Measurements from ENCODE around the gene FBXW8.

Gene FBXW8

DNA sequence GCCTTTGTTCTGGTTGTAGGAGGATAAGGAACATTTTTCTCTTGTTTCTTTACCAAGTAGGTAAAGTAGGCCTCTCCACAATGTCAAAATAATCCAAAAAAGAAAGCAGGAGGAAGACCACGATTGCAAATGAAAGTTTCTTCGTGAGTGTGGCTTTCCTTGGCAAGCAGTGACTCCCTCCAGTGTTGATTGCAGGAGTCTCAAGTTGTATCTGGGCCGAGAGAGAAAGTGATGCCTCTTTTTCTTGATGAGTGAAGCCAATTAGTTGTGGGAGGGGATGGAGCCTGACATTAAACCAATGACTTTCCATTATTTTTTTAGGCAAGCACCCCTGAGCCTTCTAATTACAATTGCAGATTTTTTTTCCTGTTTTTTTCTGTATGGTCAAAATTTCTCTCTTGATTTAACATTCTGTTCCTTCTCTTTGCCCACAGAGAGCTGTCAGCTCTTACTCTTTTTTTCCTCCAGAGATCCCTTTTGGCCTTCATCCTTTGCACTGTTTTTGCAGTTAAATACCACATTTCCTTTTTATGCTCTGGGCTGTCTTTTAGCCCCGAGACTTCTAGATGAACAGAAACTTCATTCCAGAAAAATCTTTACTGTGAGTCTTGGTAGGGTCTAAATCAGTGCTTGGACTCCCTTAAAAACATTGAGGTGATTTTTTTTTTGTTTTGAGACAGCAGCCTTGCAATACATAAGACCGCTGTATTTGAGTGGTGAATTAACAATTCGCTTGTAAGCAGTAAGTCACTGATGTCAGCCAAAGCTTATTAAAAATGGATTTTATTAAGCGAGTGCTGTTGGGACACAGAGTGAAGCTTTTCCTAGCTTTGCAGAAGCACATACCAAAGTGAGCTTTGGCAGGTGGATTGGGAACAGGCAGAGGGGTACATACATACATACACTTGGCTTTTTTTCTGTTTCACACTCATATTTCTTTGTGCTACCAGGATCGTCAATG is 15.8 kb downstream of the FBXW8 start:
- no peak for DNase-seq

DNA sequence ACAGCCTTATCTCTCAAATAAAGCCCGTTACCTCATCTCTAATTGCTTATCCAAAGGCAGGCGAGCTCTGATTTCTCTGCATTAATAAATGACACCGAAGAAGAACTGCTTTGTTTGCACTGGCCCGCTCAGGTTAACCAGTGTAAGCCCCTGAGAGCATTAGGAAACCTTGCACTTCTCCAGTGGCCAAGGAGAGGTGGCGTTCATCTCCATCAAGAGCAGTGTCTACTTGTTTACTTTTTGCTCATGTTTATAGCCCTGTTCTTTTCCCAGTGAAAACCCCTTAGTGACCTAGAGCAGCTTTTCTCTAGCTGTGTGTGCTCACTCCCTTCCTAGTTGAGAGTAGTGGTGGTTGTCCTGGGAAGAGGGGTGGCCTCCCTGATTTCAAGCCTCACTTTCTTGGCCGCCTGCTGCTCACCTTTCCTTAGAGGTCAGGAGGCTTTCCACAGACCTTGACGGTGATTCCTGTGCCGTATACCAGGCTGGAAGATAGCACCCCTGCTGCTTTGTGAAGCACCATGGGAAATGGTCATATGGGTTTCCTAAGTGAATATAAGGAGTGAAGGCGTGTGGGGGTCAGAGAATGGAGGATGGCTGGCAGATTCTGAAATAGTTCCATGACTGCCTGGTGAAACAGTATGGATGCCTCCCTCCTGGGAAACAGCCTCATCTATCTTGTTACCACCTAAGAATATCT is 16.6 kb downstream of the FBXW8 start:
- no peak for DNase-seq

DNA sequence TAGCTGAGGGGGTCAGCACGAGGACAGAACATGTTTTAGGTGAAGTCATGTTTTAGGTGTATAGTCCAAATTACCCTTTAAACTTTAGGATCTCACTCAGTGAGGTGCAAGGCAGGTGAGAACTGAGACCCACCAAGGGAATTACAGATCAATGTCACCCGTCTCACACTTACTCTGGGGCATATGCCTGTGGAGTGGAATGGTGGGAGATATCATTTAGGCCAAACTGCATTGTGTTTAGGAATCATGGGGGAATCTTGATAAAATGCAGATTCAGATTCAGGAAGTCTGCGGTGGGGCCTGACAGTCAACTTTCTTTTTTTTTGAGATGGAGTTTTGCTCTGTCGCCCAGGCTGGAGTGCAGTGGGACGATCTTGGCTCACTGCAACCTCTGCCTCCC is 17.8 kb downstream of the FBXW8 start:
- no peak for DNase-seq

DNA sequence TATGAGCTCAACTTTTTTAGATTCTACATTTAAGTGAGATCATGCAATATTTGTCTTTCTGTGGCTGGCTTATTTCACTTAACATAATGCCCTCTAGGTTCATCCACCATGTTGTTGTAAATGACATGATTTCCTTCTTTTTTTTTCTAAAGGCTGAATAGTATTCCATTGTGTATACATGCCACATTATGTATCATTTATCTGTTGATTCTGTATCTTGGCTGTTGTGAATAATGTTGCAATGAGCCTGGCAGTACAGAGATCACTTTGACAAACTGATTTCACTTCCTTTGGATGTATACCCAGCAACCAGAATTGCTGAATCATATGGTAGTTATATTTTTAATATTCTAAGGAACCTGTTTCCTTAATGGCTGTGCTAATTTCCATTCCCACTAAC is 19.1 kb downstream of the FBXW8 start:
- DNase-seq, result no peak

DNA sequence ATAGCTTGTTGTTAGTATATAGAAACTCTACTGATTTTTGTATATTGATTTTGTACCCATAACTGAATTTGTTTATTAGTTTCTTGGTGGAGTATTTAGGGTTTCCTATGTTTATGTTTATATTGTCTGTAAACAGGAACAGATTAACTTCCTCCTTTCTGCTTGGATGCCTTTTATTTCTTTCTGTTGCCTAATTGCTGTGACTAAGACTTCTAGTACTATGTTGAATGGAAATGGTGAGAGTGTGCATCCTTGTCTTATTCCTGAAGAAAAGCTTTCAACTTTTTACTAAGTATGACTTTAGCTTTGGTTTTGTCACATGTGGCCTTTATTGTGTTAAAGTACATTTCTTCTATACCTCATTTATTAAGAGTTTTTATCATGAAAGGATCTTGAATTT is 20.9 kb downstream of the FBXW8 start:
- DNase-seq, result no peak

DNA sequence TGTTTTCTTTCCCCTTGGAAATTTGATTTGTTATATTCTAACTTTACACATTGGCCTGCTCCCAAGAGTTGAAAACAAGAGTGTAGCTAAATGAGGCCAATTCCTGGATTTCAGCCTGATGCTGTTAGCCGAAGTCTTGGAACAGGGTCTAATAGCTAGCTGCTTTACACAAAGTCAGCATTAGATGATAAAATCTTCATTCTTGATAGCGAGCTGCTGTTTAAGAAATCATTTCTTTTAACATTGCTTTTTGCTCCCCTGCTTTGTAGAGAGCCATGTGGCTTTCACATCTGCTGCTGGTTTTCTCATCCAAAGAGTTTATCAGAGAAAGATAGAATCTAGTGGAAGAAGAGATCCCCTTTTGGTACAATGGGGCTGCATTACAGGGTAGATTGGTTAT is 22.3 kb downstream of the FBXW8 start:
- DNase-seq, result no peak

DNA sequence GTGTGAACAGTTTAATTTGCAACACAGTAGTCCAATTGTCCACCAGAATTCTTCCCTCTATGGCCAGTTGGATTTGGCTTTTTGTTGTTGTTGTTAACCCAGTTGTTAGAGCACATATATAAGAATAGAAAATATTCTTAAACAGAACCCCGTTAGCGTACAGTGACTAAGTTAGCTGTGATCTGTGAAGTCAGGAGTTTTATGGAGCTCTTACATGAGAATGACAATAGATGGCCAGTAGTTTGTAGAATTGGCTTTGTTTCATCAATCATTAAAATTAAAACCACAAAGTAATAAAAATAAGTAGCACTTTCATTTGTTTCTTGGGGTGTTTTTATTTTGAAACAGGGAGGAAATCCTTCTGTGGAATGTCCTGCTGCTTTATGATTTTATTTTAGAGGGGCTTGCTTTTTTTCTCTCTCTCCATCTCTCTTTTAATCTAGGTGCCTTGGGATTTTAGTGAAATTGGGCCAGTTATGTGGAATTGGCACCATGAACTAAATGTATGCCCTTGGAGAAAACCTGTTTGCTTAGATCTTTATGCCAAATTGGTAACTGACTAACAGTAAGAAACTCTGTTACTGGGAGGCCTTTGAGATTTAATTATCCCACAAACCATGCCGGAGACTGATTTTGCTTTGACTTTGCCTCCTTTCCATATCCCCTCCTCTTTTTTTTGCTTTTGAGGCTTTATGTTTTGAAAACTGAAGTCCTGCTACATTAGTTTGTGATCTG is 22.9 kb downstream of the FBXW8 start:
- no peak for DNase-seq

DNA sequence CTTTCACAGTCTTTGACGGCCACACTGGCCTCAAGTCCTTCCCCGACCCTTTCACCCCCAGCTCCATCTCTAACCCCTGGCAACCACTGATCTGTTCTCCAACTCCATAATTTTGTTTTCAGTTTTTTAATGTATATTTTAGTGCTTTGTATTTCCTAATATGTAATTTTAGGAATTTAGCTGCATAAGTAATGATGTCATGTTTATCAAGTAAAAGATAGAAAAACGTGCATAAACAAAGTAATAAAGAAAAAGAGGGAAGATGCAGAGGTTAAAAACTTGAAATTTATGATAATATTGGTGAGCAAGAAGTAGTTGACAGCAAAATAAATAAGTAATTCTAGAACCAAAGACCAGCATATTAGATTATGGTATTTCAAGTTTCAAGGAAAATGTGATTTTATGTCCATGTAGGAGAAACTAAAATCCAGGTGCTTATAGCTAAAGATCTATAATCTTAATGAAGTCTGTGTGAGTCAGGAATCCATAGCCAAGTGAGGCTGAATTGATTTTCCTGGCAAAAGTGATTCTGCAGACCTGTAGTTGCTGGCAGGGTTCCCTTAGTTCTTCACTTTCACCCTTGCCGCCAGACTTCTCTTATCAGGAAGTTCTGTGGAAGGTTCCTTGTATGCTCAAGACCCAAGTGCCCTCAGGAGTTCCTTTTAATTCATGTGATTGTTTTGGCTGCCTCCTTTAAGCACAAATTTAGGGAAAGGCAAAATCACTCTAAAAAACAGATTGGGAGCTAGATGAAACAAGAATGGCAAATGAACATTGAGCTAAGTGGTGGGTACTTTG is 24.4 kb downstream of the FBXW8 start:
- no peak for DNase-seq

DNA sequence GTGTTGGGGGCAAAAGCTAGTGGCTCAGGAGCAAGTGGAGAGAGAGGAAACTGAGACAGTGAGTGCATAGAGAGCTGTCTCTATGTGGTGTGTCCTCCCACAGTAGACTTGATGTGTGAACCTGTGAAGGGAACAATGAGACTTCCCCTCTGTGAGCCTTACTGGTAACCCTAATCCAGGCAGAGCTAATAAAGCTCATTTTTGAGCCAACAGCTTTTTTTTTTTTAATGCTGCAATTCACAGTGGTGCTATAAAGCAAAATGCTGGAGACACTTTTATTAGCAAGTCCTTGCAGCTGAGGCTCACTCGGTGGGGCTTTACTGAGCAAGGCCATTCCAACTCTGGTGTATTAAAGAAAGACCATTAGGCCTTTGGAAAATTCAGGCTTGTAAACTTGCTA is 26.9 kb downstream of the FBXW8 start:
- DNase-seq, result no peak

DNA sequence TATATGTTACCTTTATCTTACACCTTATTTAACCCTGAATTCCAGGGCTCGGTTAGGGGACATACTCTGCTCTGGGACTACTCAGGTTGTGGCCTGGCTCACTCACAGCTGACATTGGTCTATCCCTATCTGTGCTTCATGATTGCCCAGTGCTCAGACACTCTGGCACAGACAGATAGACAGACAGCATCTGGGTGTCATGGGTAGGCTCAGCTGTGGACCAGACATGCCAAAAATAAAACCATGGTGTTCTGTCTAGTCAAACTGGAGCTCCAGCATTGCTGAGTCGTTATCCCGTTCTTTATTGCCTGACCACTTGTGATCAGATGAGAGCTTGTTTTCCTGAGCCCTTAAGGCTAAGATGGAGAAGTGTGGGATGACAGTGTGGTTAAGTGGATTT is 29.0 kb downstream of the FBXW8 start:
- no peak for DNase-seq

DNA sequence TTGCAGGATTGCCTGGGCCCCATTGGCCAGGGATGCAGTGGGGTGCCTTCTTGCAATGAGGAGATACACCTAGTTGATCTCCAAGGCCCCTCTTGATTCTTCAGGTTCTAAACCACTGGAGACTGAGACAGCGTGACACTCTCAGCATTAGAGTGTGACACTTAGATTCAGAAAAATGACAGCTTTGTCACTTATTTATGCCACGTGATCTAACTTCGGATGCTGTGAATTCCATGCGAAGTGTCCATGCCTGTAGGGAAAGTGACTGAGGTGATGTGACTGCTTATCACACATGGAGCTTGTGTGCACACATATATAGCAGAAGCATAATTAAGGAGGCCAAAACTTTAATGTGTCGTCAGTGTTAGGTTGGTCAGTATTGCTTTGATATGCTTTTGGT is 30.4 kb downstream of the FBXW8 start:
- DNase-seq, result no peak

DNA sequence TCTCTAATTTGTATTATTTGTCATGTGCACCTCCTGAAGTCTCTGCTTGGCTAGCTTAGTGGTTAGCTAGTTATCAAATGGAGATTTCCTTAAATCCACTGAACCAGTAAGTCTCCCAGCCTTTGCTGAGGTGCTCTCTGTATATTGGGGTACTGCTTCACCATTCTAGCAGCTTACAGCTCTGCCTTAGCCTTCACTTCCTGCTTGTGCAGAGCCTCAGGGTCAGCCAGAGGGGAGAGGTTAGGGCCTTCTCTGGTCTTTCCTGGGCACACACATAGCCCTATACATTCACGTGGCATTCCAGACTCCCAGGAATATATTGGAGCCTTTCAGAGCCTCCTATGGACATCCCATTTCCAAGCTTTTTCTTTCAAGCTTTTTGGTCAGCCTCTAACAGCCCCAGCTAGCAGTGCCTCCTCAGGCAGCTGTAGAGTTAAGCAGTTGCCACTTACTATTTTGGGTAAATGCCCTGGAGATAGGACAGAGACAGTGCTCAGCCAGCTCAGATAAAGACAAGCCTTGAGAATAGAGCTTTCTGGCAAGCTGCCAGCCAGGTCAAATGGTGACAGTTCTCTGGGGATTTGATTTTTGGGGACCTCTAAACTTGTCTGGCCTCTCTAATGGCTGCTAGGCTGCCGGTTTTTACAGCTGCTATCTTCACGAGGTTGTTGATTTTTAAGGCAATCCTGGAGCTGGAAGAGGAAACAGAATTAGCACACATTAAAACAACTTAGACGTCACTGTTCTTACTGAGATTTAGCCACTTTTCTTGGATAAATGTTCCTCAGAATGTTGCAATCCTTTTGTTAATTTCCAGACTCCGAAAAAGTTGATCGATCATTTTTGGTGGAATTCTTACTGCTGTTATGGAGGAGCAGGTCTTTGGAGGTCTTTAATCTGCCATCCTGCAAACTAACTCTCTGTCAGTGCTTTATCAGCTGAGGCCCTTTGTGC is 32.9 kb downstream of the FBXW8 start:
- DNase-seq, result no peak

DNA sequence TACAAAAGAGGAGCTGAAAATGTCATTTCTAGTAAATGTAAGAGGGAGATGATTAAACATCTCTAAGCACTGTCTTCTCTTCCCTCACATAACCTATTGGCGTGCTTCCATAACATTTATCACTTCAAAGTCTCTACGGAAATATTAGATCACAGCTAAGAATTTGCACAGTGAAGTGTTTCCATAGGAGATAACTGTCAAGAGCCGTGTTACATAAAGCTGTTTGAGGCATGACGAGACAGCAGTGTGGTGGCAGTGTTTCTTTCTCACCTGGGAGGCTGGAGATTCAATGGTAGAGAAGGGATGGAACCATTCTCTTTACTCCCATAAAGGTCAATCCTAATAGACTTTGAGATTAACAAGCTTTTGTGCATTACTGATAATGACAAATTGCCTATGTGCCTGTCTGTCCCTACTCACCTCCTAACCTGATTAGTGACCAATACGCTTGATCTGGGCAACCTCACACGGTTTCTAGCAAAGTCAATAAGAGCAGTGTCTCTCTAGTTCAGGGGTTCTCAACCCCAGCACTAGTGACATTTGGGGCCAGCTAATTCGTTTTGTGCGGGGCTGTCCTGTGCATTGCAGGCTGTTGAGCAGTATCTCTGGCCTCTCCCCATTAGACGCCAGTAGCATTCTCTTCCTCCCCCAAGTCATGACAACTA is 35.3 kb downstream of the FBXW8 start:
- no peak for DNase-seq

DNA sequence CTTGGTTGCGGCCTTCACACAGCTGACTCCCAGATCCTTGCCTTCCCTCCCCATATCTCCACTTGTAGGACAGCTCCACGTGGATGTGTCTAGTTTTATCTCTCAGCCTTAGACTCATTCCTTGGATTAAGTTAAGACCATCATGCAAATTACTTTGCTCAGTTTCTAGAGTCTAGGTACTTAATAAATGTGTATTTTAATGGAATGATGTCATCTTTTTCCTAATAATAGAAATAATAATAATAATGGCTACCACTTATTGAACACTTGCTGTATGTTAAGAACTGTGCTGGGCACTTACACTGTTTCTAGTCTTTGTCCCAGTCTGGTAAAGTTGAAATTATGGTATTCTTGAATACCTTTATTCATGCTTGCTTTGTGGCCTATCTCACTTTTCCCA is 37.5 kb downstream of the FBXW8 start:
- DNase-seq, result no peak

DNA sequence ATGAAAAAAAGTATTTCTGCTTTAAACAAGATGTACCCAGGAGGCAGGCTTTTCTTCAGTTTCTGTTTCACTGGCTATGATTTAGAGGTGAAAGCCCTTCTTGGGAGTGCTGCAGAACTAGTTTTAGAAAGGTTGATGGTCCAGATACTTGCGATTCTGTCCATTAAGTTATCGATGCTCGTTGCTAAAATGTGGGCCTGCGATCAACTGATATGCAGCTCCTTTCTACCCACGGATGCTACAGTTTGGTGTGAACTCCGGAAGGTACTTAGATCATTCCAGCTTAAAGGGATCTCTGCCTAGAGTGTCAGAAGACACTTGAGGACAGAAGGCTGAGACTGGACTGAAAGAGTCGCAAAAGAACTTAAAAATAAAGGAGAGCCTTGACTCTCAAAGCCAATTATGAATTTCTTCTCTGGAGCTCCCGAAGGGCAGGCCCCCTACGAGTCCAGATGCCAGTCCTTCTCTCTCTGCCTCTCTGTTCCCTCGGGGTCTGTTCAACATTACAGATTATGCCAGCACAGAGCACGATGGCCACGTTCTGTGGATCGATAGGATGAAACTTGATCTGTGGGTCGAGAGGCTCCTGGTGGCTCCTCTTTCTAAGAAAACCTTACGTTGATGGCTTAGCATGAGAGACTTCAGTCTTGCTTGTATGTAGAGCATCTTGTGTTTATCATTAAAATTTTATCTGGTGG is 40.0 kb downstream of the FBXW8 start:
- DNase-seq, result no peak

DNA sequence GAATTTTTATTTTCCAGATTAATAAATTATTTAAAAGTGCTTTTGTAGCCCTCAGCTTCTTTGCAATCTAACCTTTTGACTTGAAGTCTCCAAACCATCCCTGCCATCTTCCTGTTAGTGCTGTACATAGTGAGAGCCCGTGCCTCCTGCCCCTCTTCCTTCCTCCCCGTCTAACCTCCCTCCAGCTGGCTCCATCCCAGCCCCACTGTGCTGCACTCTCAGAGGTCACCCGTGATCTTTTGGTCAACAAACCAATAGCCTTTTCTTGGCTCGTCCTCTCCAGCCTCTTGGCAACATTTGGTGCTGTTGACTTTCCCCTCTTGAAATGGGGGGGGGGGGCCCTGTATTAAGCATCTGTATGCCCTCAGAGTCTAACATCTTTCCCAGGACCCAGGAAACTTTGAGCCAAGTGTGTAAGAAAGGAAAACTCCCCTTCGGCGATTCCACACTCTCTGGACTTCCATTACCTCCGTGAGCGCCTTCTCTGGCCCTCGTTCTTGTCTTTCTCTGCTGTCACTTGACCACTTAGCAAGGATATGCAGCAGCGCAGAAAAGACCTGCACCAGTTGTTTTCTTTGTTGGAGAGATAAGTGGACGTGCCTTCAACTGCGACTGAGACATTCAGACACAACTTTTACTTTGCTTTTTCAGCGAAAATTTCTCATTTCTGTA is 44.1 kb downstream of the FBXW8 start:
- no peak for DNase-seq

DNA sequence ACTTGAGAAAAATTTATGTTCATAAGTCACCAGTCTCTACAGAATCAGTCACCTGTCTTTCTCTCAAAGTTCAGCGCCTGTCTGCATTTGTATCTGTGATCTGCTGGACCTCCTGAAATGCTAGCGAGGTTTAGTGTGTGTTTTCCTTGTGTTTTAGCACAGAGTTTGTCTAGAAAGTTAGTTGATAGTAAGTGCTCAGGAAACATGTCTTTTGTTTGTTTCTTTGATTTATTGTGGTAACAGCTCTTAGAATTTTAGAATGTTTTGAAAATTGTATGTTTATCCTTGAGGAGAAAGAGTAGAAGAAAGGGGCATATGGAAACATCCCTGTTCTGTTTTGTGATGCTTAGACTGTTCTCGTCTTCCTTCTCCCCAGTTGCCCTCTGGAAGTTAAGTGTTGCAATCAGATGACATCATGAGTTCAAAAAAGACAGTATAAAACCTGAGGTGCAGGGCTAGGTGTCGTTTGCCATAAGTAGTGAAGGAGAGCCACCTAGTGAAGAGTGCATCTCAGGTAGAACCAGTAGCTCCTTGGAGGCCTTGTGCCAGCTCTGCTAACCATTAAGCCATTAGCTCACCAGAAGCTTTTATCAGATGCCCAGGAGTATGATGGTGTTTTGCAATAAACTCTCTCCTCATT is 44.8 kb downstream of the FBXW8 start:
- no peak for DNase-seq

DNA sequence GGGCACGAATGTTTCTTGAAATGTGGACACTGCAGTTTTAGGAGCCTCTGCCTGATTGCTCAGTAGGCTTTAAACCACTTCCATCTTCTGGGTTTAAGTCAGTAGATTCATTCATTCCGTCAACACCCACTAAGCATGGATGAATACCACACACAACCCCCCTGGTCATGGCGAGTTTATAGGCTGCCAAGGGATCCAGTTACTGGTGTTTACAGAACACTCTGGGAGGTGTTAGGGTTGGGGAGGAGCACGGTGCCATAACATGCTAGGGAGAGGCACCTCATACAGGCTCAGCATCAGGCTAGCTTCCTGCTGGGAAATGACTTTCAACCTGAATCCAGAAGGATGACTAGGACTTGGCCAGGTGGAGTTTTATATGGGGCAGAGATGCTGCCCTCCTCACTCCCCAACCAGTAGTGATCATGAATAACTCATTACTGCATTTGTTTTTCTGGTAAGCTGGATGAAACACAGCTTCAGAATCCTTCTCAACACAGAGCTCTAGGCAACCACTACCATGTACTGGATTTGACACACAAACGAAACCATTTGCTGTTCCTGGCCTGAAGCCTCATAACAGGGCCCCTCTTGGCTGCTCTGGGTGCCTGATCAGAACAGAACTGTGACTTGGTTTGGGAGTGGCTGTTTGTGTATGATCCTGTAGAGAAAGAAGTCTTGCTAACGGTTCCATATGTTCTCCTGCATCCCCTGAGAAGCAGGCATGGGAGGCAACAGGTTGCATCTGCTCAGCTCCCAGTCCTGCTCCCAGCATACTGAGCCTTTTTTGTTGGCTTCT is 47.9 kb downstream of the FBXW8 start:
- DNase-seq, result no peak

DNA sequence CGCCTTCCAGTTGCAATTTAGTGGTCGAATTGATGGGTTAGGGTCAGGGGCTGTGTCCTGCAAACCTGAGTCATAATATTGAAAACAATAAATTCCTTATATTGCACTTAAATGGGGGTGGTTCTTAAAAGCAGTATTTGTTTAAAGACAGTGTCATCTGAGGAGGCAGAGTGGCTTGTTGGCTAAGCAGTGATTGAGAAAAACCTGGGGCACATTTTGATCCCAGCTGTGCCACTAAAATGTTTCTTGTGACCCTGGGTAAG is 48.4 kb downstream of the FBXW8 start:
- DNase-seq, result no peak

All from activated CD8-positive, alpha-beta memory T cell treated with anti-CD3 and anti-CD28 coated beads, Interleukin-2, amount 50 U/mL, for 48 hours (primary cell).